BJ (cell line): Measurements from ENCODE around the gene IFNB1. TPM values are rescaled to one million over a fixed set of nuclear protein-coding genes. Genes with fewer than 3 reads are reported as not detected.

Experiments used
- CTCF ChIA-PET: fragments of 350-600 bp; formaldehyde crosslinking; extraction: SDS; loops from one replicate; lab custom pipeline; 2021; ENCODE audit warnings: antibody characterized with exemption, inconsistent platforms; lab: Yijun Ruan, JAX
- POLR2A ChIA-PET: fragments of 300-600 bp; sonication (Branson Sonifier 250); formaldehyde crosslinking; extraction: SDS; loops from one replicate; lab custom pipeline; 2021; ENCODE audit warnings: antibody characterized with exemption; lab: Charles Lee
- DNase-seq: peaks from one replicate; pipeline ENCODE4 v3.0.0-alpha.2; 2011; ENCODE audit warnings: low read depth
- H3K27me3 ChIP-seq: 2 replicates; pipeline ENCODE4 v1.6.0; 2011; ENCODE audit warnings: low read length; ENCODE audit not compliant: control insufficient read depth, insufficient read depth
- H3K36me3 ChIP-seq: 2 replicates; pipeline ENCODE4 v1.5.1; 2011; ENCODE audit warnings: low read length; ENCODE audit not compliant: control insufficient read depth, insufficient read depth
- H3K4me3 ChIP-seq: 2 replicates; pipeline ENCODE4 v1.5.1; 2011; ENCODE audit warnings: low read depth, mild to moderate bottlenecking, control low read depth, low read length
- CTCF ChIP-seq: IDR thresholded peaks from 2 replicates; pipeline ENCODE4 v1.5.1; 2011; ENCODE audit warnings: low read depth, mild to moderate bottlenecking, control low read depth, inconsistent platforms, low read length, moderate library complexity; ENCODE audit not compliant: insufficient read depth
- polyA plus RNA-seq: library from polyadenylated mRNA; depleted of rRNA; stranded (reverse); fragments of >200 nt; gene quantifications from 2 replicates; pipeline ENCODE4 v1.2.3, GENCODE V29; 2011

The IFNB1 gene
- polyA plus RNA-seq, 1 experiment = not detected

- Histone ChIP-seq H3K36me3 (no peaks in the 10 kb centered on the region), H3K27me3 (no peaks in the 10 kb centered on the region), H3K4me3 (no peak overlapping the region)
- peak; percentile 74 for TF ChIP-seq CTCF
- CTCF ChIA-PET = interaction anchor here (0.6 to 3.6 kb wide), 31 partner anchors 8 to 1186 kb away, joined by 3 to 34 read pairs (median 4); no protein-coding TSS in a partner anchor
- DNase-seq = no peak
- POLR2A ChIA-PET = no interaction called here
These were observed 33.2 kb upstream of the IFNB1 start for GRCh38 chr9:21110708-21111576.

- ChIA-PET CTCF (interaction anchor here (0.7 to 1.1 kb wide), 2 partner anchors 221 to 749 kb away, joined by 3 read pairs; no protein-coding TSS in a partner anchor), POLR2A (no interaction called here)
- Histone ChIP-seq H3K36me3 (no peaks in the 10 kb centered on the region), H3K27me3 (no peaks in the 10 kb centered on the region), H3K4me3 (no peak overlapping the region)
- TF ChIP-seq CTCF = no peak
- no peak for DNase-seq
These were observed 27.0 kb upstream of the IFNB1 start for GRCh38 chr9:21104787-21105186.

GRCh38 chr9:21102305-21102704, 24.6 kb upstream of the IFNB1 start:
- no peak overlapping the region for H3K4me3 ChIP-seq
- TF ChIP-seq CTCF = no peak
- no peaks in the 10 kb centered on the region for H3K27me3 ChIP-seq
- ChIA-PET CTCF (interaction anchor here (1.1 to 2.0 kb wide), 3 partner anchors 9 to 11 kb away, joined by 3 to 8 read pairs (median 4); no protein-coding TSS in a partner anchor), POLR2A (no interaction called here)
- DNase-seq = no peak
- no peaks in the 10 kb centered on the region for H3K36me3 ChIP-seq

GRCh38 chr9:21097817-21098216, 20.1 kb upstream of the IFNB1 start:
- Histone ChIP-seq H3K27me3 (no peaks in the 10 kb centered on the region), H3K36me3 (no peaks in the 10 kb centered on the region), H3K4me3 (no peak overlapping the region)
- TF ChIP-seq CTCF = no peak
- POLR2A ChIA-PET = no interaction called here
- CTCF ChIA-PET = no interaction called here
- no peak for DNase-seq

- no peak for TF ChIP-seq CTCF
- no peak overlapping the region for H3K4me3 ChIP-seq
- no peaks in the 10 kb centered on the region for H3K36me3 ChIP-seq
- ChIA-PET CTCF (interaction anchor here (0.5 to 1.7 kb wide), 4 partner anchors 14 to 1172 kb away, joined by 3 to 5 read pairs (median 3); no protein-coding TSS in a partner anchor), POLR2A (no interaction called here)
- no peak for DNase-seq
- H3K27me3 ChIP-seq = no peaks in the 10 kb centered on the region
These were observed 19.1 kb upstream of the IFNB1 start for GRCh38 chr9:21096901-21097255.
